Fibroblast of upper back skin (primary cell): Measurements from ENCODE around the gene DSEL.
A peak's percentile ranks its signal among the peaks of the same experiment; 100 is the strongest.

Experiments used
- DNase-seq: peaks from one replicate; pipeline ENCODE4 v3.0.0-alpha.2; 2013

The DSEL gene

DNA sequence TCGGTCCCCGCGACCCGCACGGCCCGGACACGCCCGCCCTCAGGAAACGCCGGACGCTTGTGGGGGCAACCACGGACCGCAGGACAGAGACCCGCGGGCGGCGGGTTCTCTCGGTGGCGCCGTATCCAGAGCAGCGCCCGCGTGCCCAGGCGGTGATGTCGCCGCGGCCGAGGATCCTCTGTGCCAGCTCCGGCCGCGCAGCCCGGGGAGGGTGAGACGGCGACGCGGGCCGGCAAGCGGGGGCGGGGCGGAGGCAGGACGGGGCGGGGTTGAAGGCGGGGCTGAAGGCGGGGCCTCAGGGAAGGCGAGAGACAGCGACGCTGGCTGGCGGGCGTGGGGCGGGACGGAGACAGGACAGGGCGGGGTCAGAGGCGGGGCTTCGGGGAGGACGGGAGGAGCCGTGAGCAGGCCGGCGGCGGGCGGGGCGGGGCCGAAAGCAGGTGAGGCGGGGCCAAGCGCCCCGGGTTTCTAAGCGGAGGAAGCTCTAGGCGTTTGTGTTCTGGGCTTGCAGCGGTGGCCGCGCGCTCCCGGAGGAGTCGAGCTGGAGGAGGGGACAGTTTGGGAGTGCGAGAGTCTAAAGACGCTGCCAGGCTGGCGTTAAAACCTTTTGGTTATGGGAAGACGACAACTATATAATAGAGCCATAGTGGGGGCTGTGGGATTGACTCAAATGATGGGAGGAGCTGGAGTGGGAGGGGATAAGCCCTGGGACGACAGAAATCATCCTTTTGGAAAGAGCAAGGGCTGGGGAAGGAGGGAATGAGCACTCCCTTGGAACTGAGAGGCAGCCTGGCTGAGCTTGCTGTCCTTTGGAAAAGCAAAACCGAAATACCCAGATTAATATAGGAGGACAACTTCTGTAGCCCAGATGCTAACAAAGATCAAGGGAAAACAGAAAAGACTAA lies at the start of gene DSEL:
DSEL (minus strand) TSS at position 182 of the 905 bp plus-strand sequence. CDS start 2,112 bp downstream, outside the sequence.
- DNase-seq: peak; percentile 96

DNA sequence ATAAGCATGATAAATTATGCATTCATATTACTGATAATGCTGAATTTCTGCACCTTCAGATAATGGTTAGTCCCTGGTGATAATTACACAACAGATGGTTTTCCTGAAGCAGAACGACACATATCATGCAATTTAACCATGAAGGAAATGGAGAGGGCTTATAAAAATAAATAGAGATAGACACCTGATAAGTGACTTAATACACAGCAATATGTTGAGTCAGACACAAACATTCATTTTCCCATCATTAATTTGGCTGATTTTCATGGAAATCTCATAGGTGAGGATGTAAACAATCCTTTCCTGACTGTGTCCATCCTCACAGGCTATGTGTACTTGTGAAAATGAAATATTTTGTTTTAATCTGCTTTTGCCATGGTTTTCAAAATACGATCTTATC lies 36.9 kb upstream of the DSEL start:
- DNase-seq: no peak

DNA sequence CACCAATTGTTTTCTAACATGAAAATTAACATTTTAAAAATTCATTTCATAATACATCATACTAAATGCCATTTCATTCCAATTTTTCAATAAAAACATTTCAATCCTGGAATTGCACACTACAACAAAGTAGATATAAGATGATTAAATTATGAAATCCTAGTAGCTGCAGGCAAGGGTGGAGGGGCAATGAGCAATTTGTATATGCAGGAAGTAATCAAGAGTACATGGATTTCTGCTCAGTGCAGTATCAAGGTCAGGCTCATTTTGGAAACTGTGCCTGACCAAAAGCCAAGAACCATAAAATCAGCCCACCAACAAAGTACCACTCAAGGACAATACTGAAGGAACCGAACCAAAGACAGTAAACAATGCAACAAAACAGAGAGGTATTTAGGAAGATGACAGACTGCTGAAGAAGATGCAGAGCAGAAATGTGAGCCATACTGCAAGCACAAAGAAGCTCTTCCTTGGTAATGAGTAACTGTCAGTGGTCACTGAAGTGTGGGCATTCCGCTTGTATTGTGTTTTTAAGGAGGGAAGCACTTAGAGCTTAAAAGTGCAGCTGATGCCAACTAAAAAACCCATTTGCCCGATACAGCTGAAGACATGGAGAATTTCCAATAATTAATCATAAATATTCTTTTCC lies 34.5 kb upstream of the DSEL start:
- DNase-seq: no peak

DNA sequence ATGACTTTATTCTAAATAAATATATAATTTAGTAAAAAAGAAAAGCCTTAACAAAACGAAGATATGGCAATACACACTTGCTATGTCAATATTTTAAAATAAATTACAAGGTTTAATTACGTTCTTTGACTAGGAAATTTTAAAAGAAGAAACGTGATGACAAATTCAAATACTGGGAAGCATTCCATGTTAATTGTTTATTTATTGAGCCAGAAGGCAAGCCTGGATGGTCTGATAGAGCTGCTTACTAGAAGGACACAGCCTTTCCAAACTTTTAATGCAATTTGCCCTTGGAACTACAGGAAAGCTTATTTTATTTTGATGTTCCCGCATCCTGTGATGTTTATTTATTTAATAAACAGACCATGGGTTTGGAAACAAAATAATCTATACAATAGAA lies 33.4 kb upstream of the DSEL start:
- no peak for DNase-seq

DNA sequence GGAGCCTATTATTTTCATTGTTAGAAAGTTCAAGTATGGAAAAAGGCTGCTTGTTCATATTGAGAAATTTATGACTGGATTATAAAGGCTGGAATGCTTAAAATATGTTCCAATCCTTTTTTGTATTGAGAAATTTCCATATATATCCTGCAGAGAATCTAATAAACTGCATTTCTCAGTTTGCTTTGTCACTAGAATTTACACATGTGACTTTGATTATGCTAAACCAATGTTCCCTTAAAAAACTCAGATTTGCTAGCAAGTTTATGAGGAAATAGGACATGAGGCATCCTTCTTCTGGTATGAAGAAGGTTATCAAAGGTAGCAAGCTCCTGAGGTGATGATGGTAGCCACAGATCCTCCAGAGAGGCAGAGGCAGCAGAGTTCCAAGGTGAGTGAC lies 29.2 kb upstream of the DSEL start:
- peak; percentile 3 for DNase-seq

DNA sequence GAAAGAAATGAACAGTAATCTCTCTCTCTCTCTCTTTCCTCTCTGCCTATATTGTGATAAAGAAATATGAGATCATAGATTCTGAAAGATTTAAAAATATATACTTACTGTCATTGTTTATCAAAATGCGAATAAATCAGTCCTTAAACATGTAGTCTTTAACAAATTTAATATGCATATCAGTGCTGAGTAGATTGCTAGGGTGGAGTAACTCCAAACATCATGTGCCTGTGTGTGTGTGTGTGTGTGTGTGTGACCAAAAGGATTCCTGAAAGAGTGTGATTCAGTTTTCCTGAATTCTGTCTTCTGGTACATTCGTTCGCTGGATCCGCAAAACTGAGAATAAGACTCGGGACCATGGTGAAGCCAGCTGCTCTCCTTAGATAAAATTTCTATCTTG lies 24.0 kb upstream of the DSEL start:
- DNase-seq: no peak

DNA sequence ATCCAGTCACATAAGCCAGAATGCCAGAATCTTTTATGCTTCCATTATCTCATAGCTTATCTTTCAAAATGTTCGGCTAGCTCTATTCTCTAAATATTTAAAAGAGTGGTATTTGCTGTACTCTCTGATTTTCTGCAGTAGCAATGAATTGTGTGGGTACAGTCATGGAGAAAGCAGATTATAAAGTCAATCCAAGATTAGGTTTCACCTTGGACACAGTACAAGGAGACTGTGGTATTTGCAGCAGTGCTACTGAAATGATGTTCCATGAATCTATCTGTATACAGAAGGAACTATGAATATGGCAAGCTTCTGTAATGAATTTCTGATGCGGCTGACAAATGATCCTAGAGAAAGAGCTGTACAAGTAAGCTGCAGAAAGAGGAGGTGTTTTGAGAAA lies 15.4 kb upstream of the DSEL start:
- no peak for DNase-seq

DNA sequence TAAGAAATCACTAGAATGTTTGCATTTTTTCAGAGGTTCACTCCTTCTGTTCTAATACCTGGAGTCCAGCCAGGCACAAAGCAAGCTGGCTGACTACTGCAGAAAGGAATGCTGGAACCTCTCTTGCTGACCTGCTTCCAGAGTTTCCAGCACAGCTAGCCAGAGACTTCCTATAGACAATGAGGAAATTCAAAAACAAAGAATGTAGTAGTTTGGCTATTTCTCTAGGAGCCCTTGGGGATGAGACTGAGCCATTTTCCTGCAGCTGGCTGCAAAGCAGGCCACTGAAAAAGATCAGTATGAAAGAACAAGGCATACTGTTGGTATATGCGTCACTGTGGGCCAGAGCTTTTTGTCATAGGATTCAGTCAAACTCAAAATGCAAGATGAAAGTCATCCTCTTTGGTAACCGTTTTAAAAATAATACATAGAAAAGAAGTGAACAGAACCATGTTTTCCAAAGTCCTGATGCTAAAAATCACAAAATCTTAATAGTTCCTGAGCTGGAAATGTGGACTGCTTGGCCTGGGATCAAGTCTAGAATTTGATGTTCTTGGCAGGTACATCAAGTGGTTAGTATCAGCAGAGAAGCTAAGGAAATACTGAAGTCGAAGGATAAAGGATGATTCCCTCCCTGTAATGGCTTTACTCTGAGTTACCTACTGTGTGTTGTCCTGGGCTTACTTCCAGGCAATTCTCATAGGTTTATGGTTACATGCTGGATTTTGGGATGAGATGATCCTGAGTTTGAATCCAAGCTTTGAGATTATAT lies 9.0 kb upstream of the DSEL start:
- peak; percentile 100 for DNase-seq

DNA sequence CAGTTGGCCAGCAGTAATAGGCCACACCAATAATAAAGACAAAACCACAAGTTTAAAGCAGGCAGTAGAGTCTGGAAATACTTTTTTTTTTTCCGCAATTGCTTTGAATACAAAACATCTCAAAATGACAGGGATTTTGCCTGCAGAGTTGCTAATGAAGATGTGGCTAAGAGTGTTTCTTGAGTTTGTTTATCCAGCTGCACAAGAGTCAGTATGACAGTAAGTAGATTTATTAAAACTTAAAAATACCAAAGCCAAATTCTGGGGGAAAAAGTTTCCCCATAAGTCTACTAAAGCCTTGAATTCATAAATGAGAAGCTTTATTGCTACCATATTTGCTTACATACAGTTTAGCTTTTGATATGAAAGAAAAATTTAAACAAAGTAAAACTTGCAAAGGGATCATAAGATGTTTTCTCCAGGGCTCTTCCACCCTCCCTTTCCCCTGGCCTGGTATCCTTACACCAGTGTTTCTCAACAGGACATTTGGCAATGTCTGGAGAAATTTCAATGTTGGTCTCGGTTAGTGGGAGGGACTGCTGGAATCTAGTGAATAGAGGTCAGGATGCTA lies 3.9 kb upstream of the DSEL start:
- DNase-seq: peak; percentile 85

DNA sequence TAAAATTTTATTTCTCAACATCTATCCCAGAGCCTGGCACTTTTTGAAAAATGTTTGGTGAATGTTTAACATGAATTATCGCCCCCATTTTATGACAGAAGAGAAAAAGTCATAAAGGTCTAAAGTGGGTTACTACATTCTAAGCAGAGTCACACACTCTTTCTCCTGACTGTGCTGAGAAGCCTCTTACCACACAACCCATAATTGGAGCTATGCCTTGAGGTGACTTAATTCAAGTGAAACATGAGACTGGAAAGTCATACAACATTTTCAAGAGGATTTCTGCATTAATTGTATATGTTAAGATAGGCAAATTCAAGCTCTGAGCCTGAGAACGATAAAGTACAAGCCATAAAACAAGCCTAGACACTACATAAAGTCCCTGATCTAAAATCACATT lies 3.1 kb upstream of the DSEL start:
- peak; percentile 76 for DNase-seq

DNA sequence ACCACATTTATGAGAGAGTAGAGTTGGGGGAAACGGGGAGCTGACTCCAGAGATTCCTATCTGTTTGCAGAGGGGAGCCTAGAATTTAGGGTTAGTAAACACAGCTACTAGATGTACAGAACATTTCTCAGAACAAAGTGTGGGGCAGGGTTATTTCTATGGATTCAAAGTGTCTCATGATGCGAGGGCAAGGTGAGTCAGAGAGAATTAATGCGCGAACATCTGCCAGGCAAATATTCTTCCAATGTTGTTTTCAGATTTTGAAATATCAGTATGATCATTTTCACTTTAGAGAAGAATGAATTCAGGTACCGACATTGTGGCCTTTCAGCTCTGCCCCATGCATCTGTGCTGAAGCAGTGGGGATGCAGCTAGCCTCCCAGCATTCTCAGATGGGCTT lies 2.0 kb upstream of the DSEL start:
- no peak for DNase-seq

DNA sequence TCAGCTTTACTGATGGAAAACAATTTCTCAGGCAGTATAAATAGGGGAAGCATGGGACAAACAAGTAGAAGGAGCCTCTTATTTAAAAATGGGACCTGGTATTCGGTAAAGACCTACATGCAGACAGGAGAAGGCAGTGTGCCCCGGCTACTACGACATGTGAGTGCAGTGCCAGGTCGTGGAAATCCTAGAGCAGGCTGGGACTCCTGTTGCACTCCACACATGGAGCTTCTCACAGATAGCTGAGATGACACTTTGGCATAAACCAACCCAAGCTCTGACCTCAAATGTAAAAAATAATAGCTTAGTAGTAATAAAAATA lies 885 bp upstream of the DSEL start:
- no peak for DNase-seq

DNA sequence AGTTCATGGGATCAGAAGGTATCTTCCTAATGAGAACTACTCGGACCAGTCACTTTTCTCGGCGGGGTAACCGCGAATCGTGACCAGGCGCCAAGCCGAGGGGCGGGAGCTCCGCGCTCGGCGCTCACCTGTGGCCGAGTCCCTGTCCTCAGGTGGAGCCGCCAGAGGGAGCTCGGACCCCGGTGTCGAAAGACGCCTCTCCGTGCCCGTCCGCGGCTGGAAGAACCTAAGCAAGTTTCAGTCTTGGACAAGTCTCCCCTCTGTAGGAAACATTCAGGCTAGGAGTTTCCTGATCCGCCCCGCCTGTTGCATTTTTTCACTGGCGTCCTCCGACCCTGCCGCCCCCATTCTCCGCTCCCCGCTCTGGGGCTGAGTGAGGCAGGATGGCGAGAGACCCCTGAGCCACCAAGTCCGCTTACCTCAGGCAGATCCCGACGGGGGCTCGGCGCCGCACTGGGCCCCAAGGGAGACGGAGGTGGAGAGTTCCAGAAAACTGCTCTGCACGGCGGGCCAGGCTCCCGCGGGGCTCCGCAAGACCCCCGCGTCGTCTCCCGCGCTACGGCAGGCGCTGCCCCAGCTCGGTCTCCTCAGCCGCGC lies 480 bp downstream of the DSEL start:
- DNase-seq: peak; percentile 88

DNA sequence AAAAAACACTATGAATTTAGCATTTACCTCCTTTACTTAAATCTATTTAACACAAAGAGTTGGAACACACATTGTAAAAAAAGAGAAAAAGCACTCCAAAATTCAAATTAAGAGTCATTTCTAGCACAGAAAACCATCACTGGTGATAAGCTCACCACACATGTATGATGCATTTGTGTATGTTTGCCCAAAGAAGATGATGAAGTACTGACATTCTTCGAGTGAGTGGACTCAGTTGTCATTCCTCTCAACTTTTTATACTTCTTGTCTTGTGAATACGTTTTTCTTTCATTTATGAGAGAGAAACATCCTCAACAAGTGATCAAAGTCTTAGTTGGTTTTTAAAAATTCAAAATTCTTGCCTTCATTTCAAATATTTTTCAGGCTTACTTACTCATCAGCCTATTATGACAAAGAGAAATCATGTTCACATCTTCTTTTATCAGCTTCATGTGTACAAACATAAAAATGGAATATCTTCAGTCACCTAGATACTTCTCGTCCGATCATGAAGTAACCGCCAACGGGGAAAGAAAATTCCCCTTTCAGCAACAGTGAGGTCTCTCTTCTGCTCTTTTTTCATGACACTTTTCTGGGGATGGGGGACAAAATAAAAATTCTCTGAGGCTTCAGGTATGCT lies 1.5 kb downstream of the DSEL start:
- DNase-seq: no peak

DNA sequence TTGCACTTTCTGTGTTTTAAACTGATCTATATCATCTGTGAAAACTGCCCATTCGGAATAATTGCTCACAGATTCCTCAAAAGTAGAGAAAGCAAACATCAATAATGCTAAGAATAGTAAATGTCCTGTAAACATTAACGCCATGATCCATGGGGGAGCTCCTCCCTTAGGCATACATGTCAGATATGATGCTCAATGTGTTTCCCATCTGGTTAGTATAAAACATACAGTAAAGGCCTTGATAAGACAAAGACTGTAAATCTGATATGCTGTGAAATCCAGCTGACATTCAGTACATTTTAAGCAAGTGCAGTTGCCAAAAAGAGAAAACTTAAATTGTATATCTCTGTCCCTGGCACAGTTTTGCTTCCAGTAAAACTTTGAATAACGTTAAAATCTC lies 2.1 kb downstream of the DSEL start:
- no peak for DNase-seq

DNA sequence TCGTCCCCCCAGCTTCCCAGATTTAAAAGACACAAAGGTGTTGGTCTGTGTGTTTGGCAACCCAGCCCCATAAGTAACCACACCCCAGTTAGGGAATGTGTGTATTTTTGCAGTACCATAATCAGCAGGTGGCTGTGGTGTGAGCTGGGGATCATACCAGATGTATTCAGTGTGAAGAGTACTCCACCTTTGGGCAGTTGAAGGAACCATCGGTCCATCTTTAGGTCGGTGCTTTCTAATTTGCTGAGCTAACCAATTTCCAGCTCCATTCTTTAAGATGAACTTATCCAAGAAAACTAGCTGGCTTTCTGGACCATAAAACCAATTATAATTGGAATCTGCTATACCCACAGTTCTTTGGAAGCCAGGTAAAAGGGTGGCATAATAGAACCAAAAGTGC lies 3.2 kb downstream of the DSEL start:
- DNase-seq: no peak

DNA sequence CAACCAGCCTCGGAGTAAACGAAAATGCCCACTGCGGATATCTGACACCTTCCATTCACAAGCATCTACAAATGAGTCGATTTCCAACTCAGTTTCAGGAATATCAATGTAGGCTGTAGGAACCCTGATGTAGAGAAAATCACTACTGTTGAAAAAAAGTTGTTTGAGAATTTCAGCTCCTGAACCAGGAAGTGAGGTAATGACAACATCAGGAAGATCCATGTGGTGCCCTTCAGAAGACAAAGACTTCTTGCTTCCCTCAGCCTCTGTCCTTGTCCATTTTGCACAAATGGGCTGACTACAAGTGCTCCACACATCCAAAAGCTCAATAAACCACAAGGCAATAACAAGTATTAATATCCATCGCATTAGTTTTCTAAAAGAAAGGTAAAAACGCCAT lies 4.7 kb downstream of the DSEL start:
- no peak for DNase-seq

DNA sequence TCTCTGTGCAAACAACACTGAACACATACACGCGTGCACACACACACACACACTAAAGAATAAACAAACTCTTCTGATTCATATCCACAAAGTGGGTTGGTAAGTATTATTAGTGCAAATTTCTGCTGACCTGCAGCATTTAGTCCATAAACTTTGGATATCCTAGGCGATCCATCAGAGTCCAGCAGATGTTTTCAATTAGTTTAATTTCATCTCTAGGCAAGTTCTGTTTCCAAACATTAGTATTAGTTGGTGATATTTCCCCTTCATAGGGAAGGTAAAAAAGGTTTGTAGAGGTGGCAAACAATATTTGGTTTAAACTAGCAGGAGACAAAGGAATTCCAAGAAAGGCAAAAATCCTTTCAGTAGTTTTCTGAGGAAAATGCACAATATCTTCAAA lies 5.7 kb downstream of the DSEL start:
- peak; percentile 25 for DNase-seq

DNA sequence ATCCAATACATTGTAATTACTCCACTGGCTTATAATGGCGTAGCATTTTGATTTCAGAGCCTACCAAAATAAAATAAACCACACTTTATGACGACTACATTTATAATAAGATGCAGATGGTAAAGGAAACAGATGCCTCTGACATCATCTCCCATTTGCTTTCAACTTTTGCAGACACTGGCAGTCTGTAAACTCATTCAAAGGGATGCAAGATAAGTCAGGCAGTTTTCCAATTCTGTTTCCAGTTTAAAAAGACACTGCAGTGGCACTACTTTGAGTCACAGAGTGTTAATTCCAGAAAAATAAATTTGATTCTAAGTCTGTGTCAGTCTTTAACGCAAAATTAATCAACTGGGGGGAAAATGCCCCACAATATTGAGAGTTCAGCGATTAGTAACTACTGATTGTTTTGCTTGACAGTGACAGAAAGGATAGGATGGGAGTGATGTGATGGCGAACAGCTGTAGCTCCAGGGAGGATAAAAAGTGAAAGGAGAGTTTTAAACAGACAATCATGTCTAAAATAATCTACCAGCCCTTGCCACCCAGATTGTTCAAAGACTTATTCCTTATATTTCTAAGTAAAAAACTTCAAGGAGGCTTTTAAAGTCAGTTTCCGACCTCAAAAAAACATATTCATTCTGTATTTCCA lies 6.7 kb downstream of the DSEL start:
- peak; percentile 78 for DNase-seq

DNA sequence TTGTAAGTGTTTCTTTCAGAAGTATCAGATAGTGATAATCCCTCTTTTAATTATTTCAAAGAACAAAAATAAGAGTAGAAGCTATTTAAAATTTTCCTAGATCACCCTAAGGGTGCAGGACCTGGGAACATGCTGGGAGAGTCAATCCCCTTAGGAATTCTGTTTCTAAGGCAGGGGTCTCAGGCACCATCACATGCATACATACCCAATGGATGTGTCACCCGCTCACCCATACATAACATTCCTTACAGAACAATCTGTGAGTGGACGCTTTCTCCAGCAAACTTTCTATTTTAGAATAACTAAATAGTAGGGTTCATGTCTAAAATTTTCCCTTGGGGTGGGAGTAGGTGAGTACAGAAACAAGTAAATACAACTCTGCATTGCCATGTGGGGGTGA lies 8.4 kb downstream of the DSEL start:
- DNase-seq: peak; percentile 41

DNA sequence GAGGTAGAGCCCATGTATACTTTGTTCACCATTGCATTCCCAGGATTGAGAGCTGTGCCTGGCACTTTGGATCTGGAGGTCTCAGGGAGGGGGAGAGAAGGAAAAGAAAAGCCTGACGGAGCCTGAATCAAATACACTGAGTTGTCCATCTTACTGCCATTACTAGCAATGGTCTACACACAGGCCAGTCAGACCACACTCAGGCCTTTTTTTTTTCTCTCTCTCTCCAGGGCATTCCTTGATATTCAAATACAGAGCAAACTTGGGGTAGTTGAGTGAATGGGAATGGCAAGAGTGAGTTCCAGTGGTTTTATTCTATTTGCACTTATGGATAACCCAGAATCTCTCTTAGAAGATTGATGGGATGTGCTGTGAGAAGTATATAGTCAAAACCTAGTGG lies 11.8 kb downstream of the DSEL start:
- DNase-seq: no peak
